GM04504 (cell line): ENCODE measurements around the gene SCNN1A.

Experiments
- DNase-seq: peaks from one replicate; pipeline ENCODE4 v3.0.0-alpha.2; 2012; ENCODE audit warnings: low read depth

The SCNN1A gene

DNA sequence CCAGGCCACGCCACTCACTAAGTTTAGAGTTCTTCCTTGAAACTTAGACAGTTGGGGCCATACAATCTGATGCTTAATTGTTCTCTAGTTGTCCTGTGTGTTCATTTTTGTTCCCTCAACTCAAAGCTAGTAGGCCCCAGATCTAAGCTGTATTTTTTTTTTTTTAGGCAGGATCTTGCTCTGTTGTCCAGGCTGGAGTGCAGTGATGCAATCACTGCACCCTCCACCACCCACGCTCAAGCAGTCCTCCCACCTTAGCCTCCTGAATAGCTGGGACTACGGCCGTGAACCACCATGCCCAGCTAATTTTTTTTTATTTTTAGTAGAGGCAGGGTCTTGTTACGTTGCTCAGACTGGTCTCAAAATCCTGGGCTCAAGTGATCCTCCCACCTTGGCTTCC is 41.0 kb downstream of the SCNN1A start:
- DNase-seq = no peak

DNA sequence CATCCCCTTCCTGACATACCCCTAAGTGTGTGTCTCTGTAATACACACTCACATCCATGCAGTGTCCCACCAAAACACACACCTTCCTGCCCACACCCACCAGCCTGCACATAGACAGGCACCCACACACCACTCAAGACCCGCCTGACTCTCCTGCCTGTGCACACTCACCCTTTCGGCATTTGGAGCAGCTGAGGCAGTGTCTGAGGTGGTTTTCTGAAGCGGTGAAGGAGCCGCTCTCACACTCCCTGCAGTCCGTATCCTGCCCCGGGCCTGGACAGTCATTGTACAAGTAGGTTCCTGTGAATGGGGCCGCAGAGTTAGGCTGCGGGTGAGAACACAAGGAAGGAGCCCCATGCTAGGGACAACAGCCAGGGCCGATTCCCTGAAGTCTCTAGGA is 41.8 kb downstream of the SCNN1A start:
- no peak for DNase-seq

DNA sequence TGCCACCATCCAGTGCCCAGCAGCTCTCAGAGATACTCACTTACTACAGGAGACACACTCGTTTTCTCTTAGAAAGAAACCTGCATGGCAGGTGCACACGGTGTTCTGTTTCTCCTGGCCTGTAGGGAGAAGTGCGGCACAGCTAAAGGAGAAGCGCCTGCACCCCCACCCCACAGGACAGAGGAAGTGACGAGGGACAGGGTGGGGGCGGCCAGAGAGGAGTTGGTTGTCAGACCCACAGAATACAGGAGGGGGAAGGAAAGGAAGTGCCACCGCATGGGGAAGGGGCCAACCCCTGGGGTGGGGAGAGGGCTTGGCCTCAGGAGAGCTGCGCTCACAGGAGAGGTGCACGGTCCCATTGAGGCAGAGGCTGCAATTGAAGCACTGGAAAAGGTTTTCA is 42.3 kb downstream of the SCNN1A start:
- no peak for DNase-seq

DNA sequence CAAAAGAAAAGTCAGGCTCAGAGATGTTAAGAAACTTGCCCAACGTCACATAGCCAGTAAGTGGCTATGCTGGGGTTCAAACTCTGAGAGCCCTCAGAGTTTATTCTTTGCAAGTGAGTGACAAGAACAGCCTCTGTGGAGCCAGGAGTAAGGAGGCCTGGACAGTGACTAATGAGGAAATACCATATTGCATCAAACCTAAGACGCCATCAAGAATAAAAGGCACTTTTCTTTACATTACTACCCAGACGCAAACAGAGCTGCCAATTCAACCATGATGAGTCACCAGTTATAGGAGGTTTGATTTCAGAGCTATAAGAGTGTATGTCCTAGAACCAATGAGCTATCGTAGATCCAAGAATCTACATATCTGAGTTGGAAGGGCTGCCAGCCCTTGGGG is 42.9 kb downstream of the SCNN1A start:
- no peak for DNase-seq

DNA sequence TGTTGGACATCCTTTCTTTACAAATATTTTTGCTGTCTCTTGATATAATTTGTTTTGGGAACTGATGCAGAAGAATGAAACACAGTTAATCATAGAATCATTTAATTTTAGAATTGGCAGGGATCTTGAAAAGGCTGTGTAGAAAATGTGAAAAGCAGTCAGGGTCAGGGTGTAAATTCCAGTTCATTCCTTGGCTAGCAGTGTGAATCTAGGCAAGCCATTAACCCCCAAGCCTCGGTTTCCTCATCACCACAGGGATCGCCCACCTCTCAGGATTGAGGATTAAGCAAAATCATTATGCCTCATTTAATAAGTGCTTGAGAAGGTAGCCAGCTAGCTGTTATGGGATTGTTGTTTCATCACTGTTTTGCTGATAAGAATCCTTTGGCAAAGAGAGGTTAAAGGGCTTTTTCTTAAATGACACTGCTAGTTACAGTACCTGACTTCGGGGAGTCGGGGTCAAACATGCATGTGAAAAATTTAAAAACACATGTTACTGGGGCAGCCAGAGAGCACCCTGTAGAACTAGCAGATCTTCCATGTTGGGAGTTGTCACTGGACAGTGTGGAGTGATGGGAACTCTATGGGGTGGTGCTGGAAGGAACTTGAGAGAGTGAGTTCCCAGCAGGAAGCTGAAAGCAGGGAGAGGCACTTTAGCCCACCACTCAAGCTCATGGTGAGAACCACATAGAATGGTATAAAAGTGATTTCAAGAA is 44.2 kb downstream of the SCNN1A start:
- no peak for DNase-seq

DNA sequence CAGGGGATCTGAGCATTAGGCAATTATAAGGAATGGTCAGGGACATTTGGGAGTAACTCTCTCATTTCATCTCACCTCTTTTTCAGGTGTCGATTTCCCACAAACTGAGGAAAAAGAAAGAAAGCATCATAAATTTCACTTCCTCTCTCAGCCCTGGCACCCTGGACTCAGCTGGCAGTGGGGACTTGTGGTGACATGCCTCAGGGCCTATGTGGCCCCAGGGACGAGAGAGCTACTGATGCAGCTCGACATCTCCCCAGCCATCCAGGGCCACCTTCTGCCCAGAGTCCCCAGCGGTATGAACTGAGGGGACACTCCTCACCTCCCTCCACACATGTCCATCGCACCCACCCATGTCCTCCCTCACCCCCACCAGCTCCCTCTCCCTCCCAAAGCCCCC is 45.2 kb downstream of the SCNN1A start:
- DNase-seq = no peak

DNA sequence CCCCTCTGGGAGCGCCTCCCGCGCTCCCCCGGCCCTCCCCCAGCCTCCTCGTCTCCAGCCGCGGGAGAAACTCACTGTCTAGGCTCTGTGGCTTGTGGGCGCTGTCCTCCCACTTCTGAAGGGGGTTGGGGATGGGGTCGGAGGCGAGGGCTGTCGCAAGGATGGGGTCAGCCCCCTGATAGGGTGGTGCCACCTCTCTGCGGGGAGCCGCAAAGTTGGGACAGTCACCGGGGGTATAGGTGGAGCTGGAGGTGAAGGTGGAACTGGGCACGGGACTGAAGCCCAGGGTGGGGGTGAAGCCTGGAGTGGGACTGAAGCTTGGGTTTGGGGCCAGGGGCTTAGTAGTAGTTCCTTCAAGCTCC is 45.7 kb downstream of the SCNN1A start:
- DNase-seq = no peak

DNA sequence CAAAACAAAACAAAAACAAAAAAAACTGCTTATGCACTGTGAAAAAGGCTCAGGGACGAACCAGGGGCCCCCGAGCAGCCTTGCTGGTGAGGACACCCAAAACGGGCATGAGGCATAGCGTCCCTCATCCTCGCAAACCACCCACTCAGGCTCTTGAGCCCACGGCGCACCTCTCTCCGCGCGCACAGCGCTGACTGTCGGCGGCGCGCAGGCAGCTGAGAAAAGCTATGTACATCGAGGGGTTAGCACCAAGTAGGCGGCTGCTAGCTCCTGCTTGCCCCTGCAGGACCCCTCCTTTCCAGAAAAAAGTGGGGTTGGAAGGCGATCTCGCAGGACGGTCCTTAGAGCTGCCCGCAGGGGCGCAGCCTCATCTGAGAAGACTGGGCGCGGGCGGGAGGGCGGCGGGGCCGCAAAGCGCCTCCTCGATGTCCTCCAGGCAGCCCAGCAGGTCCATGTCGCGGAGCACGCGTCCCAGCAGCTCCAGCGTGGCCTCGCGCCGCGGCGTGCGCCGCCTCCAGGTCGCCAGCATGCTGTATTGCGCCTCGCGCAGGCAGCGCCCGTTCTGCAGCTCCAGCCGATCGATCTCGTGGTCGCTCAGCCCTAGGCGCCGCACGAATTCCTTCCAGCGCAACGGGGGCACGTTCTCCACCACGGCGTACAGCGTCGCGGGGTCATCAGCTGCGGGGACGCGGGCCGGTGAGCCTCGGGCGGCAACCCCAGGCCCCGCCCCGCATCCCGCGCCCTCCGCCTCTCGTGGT is 46.2 kb downstream of the SCNN1A start:
- no peak for DNase-seq

DNA sequence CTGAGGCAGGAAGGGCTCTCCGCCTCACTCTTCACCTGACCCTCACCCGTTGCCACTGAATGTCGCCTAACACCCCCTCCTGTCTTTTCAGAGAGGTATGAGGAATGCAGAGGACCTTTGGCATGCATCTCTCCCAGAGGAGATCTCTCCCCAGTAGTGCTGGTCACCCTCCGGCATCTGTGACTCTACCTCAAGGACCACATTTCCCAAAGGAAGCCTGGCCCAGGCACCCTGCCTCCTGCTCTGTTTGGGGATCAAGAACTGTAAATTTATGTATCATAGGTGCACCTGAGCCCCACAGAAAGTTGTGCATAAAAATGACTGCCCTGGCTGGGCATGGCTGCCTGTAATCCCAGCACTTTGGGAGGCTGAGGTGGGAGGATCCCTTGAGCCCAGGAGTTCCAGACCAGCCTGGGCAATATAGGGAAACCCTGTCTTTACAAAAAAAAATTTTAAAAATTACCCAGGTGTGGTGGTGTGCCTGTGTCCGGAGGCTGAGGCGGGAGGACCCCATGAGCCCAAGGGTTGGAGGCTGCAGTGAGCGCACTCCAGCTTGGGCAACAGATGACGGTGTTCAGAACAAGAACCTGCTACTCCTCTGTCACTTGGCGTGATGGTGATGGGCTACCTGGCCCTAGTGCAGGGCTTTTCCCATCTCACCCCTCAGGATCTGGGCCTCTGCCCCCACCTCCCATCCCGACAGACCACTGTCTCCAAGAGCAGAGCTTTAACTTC is 47.2 kb downstream of the SCNN1A start:
- DNase-seq = no peak

DNA sequence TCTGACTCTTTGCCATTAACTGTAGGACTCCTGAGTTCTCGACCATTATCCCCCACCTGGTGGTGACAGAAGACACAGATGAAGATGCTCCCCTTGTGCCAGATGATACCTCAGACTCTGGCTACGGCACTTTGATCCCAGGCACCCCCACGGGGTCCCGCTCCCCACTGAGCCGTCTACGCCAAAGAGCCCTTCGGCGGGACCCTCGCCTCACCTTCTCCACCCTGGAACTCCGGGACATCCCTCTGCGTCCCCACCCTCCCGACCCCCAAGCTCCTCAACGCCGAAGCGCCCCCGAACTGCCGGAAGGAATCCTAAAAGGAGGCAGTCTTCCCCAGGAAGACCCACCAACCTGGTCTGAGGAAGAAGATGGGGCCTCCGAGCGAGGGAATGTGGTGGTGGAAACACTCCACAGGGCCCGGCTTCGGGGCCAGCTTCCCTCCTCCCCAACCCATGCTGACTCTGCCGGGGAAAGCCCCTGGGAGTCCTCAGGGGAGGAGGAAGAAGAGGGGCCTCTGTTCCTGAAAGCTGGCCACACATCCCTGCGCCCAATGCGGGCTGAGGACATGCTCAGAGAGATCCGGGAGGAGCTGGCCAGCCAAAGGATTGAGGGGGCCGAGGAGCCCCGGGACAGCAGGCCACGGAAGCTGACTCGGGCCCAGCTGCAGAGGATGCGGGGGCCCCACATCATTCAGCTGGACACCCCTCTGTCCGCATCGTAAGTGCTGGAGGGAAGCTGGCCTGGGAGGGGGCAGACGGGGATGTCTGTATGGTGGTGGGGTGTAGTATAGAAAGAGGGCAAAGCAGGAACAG is 47.9 kb downstream of the SCNN1A start:
- DNase-seq = no peak

DNA sequence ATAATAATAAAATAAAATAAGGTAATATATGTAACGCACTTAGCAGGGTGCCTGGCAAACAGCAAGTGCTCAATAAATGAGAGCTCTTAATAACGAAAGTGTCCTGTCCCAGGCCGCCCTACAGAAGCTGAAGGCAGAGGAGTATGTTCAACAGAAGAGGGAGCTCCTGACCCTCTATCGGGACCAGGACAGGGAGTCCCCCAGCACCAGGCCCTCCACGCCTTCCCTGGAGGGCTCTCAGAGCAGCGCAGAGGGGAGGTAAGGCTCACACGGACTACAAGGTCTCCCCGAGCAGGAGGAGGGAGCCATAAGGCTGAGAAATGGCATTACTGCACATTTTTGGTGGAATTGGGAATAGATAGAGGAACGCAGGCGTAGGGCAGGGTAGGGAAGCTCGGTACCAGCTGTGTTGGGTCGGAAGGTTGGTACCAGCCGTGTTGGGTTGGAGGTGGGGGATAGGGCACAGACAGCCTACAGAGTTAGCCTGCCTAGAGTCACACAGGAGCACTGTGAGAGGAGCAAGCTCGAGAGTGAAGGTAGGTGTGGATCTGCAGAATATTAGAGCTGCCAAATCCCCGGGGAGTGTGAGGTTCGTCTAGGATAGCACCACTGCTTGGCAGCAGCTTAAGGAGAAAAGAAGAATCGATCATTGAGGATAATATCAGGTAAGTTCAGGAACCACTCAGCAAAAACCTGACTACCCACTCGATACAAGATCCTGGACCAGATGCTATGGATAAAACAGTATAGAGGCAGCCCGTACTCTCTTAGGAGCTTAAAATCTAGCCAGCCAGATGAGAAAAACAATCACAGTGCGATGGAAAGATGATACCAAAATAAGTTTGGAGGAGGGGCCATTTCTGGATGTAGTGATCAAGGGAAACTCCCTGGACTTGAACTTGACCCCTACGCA is 48.8 kb downstream of the SCNN1A start:
- DNase-seq = no peak

DNA sequence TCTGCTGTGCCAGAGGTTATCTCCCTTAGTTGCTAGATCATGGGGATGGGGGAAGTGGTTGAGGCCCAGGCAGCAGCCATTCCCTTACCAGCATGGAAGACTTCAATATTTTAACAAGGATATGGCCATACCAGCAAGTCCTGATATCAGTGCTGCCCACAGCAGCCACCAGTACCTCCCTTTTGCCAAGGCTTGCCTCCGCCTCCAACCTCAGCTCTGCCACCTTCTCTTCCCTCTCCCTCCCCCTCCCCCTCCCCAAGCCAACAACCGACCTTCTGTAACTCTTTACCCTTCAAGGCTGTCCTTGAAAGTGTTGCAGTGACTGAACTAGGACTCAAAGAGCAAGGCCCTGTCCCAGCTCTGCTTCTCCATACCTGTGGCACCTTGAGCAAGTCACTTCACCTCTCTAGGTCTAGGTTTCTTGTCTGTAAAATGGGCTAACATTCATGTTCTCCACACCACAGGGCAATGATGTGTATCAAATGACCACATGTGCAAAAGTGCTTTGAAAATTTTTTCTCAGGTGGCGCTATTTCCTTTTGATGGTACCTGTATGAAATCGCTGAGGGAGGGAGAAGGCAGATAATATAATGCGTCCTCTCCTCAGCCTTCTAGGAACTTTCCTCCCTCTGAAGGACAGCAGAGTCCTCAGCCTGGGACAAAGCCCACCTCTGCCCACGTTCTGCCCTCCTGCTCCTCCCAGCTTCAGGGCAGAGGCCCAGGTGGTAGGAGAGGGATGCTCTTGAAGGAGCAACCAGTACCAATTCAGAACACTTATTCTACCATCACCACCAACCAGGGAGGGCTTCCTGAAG is 50.2 kb downstream of the SCNN1A start:
- DNase-seq = no peak

DNA sequence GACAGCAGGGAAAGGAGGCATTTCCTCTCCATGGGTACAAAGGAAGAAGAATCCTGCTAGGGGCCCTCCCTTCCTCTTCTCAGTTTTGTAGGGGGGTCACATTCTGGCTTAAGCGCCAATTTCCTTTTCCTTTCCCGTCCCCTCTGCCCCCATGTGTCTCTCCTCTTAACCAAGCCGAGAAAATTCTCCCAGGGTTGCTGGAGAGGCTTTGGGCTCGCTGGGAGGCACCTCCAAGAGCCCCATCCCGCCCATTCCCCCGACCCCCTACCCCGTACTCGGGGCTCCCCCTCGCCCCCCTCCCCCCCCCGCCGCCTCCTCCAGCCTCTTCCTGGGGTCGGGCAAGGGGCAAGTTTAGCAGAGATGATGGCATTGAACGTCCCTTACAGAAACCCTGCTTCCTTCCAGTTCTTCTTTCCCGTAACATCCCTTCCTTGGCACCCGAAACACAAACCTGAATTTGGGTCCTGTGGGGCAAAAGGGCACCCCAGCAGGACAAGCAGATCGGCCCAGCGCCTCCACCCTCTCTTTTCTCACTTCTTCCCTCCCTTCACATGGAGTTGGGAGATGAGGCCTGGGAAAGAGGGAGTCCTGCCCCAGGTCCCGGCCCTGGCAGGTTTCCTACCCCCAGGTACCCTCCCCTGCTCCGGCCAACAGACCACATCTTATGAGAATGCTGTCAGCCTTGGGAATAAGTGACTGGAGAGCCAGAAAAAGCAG is 51.2 kb downstream of the SCNN1A start:
- no peak for DNase-seq

DNA sequence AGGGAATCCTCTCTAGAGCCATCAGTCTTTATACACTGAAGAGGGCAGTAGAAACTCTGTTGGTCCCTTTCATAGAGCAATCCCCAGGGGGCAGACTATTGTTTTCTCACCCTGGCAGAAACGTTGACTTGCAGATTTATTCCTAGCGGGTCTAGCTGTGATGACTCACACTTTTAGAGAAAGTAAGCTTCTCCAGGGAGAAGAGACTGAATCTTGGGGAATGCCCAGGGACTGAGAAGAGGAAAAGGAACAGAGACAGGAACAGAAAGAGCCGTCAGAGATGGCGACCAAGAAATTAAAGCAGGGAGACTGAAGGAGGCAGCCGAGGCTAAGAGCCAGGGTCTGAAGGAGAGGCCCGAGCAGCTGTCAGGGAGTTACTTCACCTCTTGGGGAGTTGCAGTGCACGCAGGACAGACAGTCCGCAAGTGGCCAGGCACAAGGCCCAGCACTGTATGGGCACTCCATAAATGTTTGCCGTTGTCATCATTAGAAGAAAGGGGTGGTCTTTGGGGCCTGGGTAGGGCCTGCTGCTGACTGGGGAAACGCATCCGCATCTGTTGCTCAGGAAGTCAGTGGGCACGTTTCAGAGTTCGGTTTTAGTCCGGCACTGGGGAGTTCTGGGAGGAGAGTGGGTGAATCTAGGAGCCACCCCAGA is 51.9 kb downstream of the SCNN1A start:
- DNase-seq = peak; percentile 89

DNA sequence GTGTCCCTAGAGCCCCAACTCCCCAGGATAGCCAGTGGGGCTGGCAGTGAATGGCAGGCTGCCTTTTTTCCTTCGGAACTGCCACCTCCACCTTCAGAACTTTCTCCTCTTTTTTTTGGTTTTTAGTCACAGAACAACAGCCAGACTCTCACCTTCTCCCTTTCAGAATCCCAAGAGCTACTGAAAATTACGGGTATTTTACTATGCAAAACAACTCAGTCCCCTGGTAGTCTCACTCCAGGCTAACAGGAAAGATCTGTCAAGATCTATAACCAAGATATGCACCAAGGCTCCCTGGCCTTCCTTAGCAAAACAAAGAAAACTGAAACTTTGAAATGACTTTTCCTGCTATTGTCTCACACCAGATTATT is 52.4 kb downstream of the SCNN1A start:
- DNase-seq = no peak

DNA sequence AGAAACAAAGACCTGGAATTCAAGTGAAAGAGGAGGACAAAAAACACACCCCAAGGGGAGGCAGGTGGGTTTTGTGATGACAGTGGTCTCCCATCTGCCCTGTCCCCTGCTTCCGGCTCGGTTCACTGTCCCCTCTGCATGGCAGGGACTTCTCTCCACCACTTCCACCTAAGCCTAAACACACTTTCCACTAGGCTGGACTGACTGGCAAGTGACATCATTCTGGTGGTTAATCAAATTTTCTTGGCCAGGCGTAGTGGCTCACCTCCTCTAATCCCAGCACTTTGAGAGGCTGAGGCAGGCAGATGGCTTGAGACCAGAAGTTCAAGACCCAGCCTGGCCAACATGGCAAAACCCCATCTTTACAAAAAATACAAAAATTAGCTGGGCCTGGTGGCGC is 53.0 kb downstream of the SCNN1A start:
- no peak for DNase-seq

DNA sequence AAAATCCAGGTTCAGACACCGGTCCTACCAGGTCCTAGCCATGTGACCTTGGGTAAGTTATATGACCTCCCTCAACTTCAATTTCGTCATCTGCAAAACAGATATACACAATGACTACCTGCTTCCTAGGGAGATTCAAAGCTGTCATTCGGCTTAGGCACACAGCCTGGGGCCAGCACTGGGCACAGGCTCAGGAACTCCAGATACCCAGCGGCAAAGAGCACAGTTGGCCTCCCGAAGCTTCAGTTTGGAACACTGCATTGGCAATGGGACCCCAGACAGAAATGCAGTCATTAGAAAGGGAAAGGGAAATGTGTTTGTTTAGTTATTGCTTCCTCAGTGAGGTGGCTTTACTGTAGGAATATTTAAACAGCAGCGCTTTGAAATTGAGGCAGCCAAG is 53.5 kb downstream of the SCNN1A start:
- DNase-seq = no peak

DNA sequence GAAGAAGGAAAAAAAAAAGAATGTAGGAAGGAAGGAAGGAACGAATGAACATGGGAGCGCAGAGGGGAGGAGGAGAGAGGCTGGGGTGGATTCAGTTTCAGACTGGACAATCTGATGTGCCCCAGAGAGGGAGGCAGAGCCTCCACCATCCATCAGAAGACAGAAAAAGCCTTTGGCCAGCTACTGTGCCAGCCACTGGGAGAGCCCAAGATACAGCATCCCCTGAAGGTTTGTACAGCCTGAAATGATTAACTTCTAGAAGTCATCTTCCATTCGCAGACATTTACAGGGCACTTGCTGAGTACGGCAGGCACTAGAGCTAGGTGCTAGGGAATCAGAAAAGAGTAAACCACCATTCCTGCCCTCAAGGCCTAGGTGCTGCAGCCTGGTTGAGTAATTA is 55.9 kb downstream of the SCNN1A start:
- no peak for DNase-seq

DNA sequence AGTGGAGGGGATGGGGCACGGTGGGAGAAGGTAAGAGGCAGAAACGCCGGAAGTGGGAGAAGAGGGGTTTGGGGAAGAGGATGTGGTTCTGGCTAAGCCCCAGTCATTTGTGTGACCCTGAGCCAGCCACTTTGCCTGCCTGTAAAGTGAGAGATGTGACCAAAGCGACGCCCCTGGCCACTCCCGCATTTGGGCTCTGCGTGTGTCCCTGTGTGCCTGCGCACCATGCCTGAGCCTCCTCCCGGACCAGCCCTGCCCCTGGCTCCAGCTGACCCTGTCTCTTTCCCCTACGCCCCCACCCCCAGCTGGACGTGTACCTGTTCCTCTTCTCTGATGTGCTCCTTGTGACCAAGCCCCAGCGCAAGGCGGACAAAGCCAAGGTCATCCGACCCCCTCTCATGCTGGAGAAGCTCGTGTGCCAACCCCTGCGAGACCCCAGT is 56.9 kb downstream of the SCNN1A start:
- DNase-seq = no peak
